DMS 273 treated with DMSO at 0.1 percent for 48 hours (cell line): ENCODE results near the gene CTTNBP2.

Source experiments
- DNase-seq: peaks from one replicate; lab custom pipeline; 2025; lab: John Stamatoyannopoulos, UW

The CTTNBP2 gene, protein sequence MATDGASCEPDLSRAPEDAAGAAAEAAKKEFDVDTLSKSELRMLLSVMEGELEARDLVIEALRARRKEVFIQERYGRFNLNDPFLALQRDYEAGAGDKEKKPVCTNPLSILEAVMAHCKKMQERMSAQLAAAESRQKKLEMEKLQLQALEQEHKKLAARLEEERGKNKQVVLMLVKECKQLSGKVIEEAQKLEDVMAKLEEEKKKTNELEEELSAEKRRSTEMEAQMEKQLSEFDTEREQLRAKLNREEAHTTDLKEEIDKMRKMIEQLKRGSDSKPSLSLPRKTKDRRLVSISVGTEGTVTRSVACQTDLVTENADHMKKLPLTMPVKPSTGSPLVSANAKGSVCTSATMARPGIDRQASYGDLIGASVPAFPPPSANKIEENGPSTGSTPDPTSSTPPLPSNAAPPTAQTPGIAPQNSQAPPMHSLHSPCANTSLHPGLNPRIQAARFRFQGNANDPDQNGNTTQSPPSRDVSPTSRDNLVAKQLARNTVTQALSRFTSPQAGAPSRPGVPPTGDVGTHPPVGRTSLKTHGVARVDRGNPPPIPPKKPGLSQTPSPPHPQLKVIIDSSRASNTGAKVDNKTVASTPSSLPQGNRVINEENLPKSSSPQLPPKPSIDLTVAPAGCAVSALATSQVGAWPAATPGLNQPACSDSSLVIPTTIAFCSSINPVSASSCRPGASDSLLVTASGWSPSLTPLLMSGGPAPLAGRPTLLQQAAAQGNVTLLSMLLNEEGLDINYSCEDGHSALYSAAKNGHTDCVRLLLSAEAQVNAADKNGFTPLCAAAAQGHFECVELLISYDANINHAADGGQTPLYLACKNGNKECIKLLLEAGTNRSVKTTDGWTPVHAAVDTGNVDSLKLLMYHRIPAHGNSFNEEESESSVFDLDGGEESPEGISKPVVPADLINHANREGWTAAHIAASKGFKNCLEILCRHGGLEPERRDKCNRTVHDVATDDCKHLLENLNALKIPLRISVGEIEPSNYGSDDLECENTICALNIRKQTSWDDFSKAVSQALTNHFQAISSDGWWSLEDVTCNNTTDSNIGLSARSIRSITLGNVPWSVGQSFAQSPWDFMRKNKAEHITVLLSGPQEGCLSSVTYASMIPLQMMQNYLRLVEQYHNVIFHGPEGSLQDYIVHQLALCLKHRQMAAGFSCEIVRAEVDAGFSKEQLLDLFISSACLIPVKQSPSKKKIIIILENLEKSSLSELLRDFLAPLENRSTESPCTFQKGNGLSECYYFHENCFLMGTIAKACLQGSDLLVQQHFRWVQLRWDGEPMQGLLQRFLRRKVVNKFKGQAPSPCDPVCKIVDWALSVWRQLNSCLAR (N-terminal part only)

DNA sequence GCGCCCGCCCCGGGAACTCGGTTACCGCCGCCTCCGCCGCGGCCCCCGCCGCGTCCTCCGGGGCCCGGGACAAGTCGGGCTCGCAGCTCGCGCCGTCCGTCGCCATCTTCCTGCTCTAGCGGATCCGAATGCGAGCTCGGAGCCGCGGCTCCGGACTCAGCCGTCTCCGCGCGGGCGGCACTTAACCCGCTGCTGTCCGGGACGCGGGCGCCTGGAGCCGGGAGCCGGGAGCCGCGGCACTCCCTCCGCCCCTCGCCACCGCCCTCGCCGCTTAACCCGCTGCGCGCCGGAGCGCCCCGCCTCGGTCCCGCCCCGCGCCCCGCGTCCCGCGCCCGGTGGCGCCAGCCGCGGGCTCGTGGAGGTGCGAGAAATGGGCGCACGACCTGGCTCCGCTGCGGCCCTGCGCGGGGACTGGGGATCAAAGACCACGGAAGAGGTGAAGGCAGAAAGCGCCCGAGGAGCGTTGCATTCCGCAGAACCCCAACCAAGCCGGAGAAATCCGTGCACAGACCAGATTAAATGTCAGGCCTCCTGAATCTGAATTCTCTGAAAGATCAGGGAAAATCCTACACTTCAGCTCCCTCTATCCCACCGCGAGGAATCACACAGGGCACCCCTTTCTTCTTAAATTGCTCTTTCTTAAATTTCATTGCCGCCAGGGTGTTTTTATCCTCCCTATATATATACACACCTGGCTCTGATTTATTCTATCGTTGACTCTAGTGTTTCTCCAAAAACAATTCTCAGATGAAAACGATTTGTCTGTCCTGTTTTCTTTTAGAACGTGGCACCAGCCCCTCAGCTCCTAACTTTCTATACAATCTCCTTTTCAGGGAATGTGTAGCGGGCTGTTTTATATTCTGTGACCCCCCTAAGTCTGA is at the start of gene CTTNBP2:
Gene CTTNBP2, minus strand, starts transcription at position 132 of the 881 bp plus-strand sequence. Its CDS starts 26 bp downstream, at position 106.
- DNase-seq, result no peak

DNA sequence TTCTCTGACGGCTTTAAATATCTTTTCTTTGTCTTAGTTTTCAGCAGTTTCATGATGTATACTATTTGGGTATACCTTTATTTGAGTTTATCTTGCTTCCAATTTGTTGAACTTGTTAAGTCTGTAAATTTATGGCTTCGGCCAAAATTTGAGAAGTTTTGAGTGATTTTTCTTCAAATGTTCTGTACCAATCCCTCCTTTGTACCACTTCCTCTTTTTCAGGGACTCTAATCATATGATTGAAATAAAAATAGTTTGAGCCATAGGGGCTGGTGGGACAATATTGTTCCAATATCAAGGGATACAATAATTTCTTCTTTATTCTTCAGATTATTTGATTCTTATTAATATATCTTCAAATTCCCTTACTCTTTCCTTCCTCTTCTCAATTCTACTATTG is 43.1 kb upstream of the CTTNBP2 start:
- DNase-seq, result no peak

DNA sequence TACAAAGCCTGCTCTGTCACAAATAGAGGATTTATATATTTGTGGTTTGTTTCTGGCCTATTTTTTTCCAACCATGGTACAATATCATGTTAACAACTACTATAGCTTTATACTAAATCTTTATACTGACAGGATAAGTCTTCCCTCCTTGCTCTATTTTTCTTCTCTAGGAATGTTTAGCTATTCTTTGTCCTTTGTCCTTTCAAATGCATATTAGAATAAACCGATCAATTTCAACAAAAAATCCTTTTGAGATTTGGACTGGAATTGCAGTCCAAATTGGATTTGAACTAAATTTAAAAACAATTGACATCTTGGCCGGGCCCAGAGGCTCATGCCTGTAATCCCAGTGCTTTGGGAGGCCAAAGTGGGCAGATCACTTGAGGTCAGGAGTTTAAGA is 39.2 kb upstream of the CTTNBP2 start:
- DNase-seq, result no peak

DNA sequence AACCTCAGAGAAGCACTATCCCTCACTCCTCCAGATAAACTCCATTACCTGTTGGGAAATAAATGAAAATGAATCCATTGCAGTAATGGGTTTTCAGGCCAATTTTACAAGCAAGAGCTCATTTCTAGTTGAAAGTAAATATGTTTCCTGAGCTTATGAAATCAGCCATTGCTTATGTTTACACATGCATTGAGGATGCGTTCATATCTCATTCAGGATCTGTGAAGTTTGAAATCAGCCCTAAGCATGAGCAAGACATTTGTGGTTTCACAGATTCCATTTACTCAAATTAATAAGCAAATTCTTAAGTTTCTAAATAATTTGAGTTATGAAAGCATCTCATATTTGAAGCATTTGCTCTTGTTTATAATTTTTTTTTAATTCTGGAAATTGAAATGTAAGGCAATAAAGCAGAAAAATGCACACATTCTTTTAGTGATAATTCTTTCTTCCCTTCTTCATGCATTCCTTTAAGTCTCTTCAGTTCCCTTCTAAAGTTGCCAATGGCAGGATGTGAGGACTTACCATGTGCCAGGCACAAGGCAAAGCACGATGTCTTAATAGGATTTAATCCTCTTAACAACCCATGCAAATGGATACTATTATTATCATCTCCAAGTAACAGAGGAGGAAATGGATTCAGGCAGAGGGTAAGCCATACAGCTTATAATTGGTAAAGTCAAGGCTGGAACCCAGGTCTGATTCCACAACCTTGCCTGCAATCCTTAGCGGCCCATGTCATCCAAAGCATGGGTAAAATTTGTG is 35.0 kb upstream of the CTTNBP2 start:
- DNase-seq, result no peak

DNA sequence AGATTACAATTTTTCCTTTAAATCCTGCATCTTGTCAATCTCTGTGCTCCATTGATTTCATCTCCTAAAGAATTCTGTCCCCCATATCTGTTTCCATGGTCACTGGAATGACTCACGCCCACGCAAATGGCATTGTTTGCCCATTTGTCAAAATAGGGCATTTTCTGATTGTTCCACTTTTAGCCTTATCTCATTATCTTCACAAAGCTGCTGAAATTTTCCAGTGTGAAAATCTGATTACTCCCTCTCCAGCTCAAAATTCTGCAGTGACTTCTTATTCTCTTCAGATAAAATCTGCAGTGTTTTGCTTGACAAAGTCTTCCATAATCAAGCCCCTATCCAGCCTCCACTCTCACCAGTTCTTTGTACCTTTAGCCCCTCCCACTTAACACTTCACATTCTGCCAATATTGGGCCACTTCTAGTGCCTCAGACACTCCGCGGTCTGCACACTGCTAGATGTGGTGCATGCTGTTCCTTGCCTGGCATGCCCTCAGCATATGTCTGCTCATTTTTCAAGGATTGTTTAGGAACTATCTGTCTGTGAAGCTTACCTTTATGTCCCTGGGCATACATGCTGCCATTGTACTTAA is 33.9 kb upstream of the CTTNBP2 start:
- no peak for DNase-seq

DNA sequence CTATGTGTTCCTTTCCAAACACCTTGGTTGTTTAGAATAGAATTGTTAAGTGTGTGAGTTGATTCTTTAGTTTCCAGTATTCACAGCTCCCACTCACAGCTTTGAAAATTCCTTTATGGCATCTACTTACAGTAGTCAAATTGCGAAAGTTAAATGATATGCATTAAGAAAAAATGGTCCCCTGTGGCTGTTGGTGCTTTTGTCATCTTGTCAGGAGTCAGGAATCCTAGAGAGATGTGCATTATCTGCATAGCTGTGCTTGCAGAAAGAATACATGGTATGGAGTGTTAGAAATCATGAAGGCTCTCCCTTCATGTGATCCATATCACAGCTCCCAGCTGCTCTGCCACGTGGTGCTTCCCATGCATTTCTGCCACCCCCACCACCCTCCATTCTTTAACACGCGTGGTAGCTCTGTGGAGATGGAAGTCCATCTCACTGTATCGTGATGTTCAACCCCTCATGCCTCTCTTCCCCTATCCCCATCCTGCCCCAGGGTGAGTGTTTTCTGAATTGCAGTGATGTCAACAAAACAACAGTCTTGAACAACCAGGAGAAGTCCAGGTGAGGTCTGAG is 29.2 kb upstream of the CTTNBP2 start:
- DNase-seq, result no peak

DNA sequence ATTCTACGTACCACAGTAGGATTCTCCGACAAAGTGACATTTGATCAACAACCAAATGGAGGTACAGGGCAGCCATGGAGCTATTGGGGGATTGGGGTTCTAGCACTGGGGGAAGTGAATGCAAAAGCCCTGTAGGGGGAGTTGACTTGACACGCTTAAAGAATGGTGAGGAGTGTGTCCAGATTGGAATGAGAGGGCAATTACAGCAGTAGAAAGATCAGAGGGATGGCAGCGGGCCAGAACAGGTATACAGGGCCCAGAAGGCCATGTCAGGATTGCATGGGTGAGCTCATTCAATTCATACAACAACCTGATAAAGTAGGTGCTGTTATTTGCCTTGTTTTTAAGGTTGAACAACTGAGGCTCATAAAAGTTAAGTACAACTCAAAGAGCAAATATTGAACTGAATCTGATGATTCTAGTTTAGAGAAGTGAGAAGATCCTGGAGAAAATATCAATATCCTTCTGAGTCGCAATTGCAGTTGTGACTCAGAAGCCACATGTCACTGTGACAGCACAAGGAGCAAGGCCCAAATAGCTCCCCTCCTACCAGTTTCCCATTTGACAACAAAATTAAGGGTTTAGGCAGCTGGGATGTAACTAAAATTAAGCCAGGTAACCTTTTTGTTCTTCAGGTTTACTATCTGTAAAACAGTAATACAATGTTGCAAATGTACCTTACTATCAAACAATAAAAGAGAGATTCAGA is 28.0 kb upstream of the CTTNBP2 start:
- DNase-seq, result no peak

DNA sequence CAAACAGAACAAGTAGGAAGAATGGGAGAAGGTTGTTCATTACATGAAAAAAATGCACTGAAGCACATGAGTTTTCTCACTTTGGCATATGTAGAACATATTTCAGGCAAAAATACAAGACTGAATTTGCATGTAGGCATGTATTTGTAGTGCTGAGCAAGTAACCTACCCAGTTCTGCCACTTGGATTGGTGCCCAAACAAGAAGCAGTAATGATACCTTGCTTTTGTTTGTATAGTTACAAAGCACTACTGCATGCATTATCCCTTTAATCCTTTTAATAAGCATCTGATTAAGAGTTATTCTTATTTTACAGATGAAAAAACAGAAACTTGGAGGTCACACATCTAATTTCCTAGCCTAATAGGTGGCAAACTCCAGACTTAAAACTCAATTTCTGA is 23.1 kb upstream of the CTTNBP2 start:
- DNase-seq, result no peak

DNA sequence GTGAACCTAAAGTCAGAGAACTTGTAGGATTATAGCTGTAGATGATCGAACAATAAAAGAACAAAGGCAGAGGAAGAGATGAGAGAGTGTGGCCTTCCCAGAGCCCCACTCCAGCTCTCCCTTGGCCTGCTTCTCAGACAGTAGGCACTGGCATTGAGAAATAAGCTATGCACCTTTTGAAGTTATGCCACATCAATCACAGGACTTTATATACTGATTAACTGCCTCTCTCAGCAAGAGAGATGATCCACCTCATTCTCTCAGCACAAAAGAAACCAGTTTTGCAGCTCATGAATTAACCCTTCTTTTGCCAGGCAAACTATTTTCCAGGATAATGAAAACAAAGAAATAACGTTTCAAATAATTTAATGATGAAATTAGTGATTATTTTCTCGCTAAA is 22.0 kb upstream of the CTTNBP2 start:
- no peak for DNase-seq

DNA sequence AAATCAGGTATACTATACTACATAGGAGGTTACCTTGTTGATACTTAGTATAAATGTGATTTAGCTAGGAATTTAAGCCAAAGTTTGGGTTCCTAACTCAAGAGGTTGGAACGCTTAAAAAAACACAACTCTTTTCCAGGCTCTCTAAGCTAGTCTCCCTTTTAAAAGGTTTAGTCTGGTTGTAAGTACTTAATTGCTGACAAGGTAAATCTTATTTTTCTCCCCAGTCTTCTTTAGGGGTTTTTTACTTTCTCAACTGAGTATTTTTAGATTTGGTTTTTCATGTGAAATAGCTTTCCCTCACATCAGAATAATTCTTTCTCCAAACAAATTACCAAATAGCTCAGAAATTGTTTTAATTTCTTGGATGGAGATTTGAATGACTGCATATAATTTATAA is 20.8 kb upstream of the CTTNBP2 start:
- no peak for DNase-seq

DNA sequence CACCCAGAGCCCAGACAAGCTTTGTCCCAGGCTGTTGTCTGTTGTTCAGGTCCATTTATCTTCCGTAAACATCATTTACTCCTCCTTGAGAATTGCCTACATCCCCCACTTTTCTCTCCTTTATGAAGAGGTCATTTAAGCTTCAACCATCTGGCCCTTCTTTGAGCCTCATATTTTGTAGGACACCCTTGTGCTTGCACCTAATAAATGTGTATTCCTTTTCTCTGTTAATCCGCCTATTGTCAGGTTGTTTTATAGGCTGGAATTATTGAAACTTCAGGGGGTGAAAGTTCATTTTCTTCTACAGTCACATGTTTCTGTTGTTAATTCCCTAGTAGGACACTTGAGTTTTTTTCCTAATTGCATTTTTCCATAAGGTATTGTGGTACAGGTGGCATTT is 19.6 kb upstream of the CTTNBP2 start:
- no peak for DNase-seq

DNA sequence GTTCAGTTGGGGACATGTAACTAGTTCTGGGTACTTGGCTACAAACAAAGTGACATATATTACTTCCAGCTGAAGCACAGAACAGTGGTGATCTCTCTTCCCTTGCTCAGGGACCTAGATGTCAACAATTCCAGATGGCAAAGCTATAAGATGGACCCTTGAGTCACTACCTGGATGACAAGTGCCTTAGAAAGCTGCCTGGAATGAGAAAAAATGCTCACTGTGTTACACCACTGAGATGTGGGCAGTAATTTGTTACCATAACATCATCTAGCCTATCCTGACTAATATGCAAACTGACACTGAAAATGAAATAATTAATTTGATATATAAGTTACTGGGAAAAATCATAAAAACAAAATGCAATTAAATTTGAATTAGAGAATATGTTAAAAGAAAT is 16.4 kb upstream of the CTTNBP2 start:
- no peak for DNase-seq

DNA sequence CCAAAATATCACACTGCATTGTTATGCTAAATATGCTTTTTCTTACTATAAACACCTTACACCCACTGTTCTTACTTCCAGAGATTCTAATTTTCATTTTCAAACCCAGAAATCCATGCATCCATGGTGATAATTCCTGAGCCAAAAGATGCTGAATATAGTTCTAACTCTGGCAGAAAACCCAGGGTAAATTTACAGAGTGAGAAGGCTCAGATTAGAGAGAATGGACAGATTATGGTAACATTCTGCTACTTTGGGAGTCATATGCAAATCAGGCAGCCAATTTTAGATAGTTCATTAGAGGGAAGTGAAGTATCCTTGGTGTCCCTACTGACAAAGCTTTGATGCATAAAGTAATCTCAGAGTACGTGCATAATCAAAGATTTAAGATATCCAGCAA is 15.4 kb upstream of the CTTNBP2 start:
- DNase-seq, result no peak

DNA sequence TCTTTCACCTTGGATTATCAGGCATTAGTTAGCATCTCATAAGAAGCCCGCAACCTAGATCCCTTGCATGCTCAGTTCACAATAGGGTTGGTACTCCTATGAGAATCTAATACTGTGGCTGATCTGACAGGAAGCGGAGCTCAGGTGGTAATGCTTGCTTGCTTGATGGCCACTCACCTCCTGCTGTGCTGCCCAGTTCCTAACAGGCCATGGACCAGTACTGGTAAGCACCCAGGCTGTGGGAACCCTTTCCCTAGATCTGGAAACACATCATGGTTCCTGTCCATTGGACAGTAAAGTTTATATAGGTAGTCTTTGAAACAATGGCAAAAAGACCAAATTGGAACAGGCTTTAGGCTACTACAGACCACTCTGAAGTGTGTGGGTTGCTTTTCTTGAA is 9.4 kb upstream of the CTTNBP2 start:
- no peak for DNase-seq

DNA sequence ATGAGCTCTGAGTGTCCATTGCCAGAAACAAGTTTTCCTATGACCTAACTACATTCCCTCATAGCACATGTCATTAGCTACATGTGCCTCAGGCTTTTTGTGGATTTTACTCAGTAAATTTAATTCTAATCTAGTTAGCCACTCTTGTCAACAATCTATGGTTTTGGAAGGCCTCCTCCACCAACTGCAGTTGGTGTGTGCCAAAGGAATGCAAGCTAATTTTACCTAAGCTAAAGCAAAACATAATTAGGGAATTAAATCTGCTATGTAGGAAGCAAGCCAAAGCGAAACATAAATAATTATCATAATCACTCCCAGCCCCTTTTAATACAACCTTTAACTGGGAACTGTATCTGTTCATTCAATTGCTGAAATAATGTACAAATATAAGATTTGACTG is 3.5 kb upstream of the CTTNBP2 start:
- no peak for DNase-seq

DNA sequence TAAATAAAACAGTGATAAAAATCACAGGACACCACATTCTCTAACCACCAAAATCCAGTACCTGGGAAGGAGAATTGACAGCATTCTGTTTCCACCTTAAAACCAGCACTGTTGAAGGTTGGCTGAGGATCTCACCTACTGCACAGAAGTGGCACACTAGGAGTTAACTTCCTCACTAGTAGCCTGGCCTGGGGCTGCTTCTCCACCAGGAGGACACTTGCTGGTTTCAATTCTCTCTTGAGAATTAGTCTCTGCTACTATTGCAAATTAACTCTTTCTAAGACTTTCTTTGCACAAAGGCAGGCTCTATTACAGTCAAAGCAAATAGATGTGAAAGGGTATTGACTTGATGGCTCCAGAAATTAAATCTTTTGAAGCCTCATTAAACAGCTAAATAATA is 2.3 kb upstream of the CTTNBP2 start:
- DNase-seq, result no peak

DNA sequence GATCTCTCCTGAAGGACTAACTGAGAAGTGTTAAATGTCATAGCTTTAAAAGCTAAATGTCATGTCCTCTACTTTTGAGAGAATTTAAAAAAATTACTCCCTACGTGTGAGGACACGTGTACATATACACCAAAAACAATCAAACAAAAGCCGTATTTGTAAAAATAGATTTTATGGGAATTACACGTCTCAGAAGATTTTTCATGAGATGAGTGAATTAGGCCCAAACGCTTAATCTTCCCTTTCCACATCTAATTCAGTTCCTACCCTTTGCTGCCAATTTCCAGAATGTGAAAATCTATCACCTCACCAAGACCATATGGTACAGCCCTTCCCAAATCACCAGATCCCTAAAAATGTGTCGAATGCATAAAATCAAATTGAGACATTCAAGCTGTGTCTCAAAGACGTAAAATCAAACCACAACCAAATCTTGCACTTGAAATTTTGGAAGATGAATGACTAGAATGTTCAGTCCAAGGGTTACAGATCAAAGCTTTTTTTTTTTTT is 1.0 kb upstream of the CTTNBP2 start:
- DNase-seq, result no peak

DNA sequence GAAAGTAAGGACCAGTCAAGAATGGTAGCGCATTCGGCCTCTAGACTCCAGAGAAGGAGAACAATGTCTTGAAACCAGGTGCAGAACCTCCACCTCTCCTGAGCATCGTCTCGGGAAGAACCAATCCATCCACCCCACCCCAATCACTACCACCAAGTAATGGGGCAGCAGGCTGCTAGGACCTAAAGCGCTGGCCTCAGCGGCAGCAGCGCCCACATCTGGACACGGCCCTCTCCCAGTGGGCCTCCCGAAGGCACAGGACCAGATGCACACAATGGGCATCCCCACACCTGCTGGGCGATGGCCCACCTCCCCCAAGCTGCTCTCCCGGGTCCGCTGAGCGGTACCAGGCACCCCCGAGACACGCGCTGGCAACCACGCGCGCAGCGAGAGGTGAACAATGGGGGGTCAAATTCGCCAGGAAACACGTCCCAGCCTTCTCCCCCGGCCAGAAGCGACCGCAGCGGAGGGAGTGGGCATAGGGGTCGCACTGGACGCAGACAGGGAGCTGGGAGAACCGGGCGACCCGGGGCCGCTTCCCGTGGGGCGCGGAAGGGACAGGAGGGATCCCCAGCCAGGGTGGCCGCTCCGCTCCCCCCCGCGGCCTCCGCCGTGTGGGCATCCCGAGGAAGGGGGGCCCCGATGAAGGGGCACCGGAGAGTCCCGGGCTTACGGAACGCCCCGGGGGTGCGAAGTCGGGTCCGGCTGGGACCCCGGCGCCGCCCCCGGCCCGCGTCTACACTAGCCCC is 506 bp downstream of the CTTNBP2 start:
- no peak for DNase-seq
